Amniotic stem cell (primary cell): ENCODE measurements around the gene OMP.
A peak's percentile ranks its signal among the peaks of the same experiment; 100 is the strongest.

Experiments
- DNase-seq: peaks from one replicate; lab custom pipeline; 2025; lab: John Stamatoyannopoulos, UW

Gene OMP

GRCh38 chr11:77122576-77123212 lies 20.1 kb downstream of the OMP start:
- DNase-seq: no peak

GRCh38 chr11:77123591-77123990 lies 21.0 kb downstream of the OMP start:
- no peak for DNase-seq

GRCh38 chr11:77124041-77124440 lies 21.4 kb downstream of the OMP start:
- DNase-seq: no peak

GRCh38 chr11:77124488-77124887 lies 21.8 kb downstream of the OMP start:
- no peak for DNase-seq

DNA sequence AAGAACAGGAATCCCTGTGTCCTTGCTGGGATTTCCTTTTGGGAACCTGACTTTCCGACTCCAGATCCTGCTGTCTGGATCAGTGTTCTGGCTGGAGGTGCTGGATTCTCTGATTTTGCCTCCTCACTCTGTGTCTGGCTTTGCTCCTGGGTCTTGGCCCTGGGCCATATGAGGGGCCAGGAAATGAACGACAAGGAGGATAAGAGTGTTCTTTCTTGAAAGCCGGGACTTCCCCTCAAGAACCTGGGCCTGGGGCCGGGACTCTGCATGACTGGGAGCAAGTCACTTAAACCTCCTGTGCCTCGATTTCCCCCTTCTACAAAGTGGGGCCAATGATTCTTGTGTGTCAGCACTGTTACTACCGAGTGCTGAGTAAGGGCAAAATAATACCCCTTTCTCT lies 22.6 kb downstream of the OMP start:
- DNase-seq: no peak

DNA sequence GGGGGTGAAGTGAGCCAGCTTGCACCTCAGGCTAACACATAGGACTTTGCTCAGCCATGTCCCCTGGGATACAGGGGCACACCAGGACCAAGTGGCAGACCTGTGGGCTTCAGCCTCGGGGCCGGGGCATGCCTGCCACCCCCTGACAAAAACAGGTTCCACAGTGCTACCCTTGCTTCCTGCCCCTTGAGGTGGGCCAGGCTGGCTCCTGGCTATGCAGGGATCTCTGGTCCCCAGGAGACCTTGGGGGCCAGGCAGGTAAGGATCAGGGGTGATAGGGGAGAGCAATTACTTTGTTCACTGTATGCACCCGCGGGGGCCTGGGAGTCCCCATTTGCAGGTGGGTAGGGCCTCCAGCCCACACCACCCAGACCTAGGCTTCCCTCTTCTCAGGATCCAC lies 23.1 kb downstream of the OMP start:
- no peak for DNase-seq

- no peak for DNase-seq
Observed at GRCh38 chr11:77126156-77126775, 23.6 kb downstream of the OMP start.

DNA sequence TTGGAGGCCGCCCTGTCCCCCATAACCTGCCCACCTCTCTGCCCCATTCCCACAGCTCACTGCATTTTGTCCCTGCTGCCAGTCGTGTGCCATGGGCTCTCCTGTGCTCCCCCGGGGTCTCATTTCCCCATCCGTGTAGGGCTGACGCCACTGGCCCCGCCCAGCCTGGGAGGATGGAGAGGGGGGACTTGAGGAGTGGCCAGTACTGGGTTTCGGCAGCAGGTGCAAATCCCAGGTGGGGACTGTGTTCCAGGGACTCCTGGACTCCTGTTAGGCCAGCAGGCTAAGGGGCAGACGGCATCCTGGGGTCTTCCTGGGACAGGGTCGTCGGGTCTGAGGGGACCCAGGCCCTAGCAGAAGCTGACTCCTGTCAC lies 24.2 kb downstream of the OMP start:
- DNase-seq: no peak

- no peak for DNase-seq
Observed at GRCh38 chr11:77127235-77127911, 24.7 kb downstream of the OMP start.

DNA sequence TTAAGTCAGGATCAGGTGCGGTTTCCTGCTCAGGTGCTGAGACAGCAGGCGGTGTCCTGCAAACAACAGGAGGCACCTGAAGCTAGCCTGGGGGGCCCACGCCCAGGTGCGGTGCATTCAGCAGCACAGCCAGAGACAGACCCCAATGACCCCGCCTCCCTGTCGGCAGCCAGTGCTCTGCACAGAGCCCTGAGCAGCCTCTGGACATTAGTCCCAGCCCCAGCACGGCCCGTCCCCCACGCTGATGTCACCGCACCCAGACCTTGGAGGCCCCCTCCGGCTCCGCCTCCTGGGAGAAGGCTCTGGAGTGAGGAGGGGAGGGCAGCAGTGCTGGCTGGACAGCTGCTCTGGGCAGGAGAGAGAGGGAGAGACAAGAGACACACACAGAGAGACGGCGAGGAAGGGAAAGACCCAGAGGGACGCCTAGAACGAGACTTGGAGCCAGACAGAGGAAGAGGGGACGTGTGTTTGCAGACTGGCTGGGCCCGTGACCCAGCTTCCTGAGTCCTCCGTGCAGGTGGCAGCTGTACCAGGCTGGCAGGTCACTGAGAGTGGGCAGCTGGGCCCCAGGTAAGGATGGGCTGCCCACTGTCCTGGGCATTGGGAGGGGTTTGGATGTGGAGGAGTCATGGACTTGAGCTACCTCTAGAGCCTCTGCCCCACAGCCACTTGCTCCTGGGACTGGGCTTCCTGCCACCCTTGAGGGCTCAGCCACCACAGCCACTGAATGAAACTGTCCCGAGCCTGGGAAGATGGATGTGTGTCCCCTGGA lies 25.5 kb downstream of the OMP start, which contains the start of gene MYO7A:
Gene MYO7A, plus strand, starts transcription at position 327 of the 772 bp plus-strand sequence. CDS start 2,389 bp downstream, outside the sequence.
- DNase-seq: no peak

DNA sequence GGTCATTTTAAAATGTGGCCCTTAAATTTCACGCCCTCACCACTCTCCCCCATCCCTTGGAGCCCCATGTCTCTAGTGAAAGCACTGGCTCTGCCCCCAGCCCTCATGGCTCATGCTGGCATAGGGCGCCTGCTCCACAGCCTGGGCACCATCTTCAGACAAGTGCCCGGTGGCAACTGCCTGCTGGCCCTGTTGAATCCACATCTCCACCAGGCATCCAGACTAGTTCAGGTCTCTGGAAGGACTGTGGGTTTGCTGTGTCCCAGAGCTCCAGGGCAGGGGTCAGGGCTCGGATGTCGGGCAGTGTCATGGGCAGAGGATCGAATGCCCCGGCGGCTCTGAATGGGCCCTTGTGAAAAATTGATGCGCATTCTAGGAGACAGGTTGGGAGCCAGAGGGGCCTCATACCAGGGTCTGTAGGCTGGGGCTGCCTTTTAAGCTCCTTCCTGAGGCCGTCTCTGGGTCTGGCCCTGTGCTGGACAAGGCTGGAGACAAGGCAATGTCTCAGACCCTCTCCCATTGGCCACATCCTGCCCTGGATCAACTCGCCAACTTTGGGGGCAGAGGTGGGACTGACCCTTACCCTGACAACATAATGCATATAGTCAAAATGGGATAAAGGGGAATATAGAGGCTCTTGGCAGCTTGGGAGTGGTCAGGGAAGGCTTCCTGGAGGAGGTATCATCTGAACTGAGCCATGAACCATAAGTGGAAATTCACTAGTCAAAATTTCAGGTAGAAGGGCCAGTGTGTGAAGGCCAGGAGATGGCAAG lies 26.6 kb downstream of the OMP start:
- no peak for DNase-seq

GRCh38 chr11:77129842-77130756 lies 27.5 kb downstream of the OMP start:
- no peak for DNase-seq

GRCh38 chr11:77130763-77131513 lies 28.3 kb downstream of the OMP start:
- no peak for DNase-seq

- DNase-seq: no peak
Observed at GRCh38 chr11:77131560-77131959, 28.9 kb downstream of the OMP start.

- DNase-seq: no peak
Observed at GRCh38 chr11:77135069-77135468, 32.4 kb downstream of the OMP start.

DNA sequence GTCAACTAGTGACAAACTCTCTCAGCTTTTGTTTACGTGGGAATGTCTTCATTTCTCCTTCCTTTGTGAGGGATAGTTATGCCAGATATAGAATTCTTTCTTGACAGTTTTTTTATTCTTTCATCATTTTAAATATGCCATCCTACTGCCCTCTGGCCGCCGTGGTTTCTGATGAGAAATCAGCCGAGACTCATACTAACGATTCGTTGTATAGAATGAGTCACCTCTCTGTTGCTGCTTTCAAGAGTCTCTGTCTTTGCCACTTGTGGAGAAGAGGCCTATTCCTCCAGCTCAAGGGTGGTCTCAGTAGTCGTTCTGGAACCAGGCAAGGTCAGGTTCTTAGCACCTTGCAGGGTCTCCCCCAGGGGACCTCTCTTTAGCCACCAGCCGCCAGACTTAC lies 33.4 kb downstream of the OMP start:
- DNase-seq: peak; percentile 33

- no peak for DNase-seq
Observed at GRCh38 chr11:77136784-77137420, 34.3 kb downstream of the OMP start.

DNA sequence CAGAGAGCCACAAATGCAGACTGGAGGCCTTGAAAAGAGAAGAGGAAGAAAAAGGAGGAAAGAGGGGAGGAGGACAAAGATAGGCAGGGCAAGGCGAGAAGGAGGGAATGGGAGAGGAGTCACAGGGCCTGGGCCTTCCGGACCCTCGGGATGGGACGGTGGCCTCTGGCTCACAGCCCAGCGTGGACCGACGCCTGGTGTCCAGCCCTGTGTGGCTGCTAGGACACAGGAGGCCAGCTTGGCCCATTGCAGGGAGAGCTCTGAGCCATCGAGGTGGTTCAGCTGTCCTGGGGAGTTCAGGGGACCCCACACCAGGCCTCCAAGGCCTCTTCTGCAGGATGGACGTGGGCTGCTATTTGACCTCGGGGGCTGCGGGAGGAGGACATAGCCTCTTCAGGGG lies 34.8 kb downstream of the OMP start:
- DNase-seq: no peak

DNA sequence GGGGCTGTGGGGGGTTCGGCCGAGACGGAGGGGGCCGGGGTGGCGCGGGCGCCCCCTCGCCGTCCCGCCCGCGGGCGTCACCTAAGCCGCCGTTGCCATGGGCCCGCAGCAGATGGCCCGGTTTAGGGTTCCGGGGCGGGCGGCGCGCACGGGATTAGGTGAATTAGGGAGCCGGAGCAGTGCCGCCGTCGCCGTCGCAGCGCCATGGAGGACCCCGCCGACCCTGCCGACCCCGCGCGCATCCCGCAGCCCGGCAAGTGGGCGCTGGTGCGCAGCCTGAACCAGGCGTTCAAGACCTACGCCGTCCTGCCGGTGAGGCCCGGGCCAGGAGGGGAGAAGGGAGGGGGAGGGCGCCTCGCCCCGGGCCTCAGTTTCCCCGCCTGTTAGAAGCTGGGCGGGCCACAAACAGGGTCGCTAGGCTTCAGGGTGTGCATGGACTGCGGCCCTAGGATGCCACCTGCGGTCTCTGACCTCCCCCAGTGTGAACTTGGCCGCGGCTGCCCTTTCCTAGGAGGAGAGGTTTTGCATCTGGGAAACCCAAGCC lies 35.5 kb downstream of the OMP start:
- DNase-seq: no peak
